CD8-positive, alpha-beta memory T cell (primary cell): ENCODE data around the gene HLA-DPB1. TPM values are rescaled to one million over a fixed set of nuclear protein-coding genes. Genes with fewer than 3 reads are reported as not detected.

Experiments used
- CTCF ChIA-PET: fragments of 350-600 bp; sonication (Branson Sonifier 250); formaldehyde crosslinking; loops from one replicate; lab custom pipeline; 2021; ENCODE audit warnings: antibody characterized with exemption; lab: Charles Lee
- POLR2A ChIA-PET: fragments of 350-600 bp; sonication (Branson Sonifier 250); formaldehyde crosslinking; loops from one replicate; lab custom pipeline; 2021; ENCODE audit warnings: antibody characterized with exemption; lab: Charles Lee
- DNase-seq, 5 donors: peaks; one replicate each; pipeline versions ENCODE4 v3.0.0 to v3.0.0-alpha.2; 2020 to 2022; ENCODE audit warnings: mixed read lengths in 1 of 5
- H3K27ac ChIP-seq: one replicate; pipeline ENCODE4 v1.7.0; 2013; ENCODE audit warnings: low read depth, mild to moderate bottlenecking, low read length, moderate library complexity
- H3K27me3 ChIP-seq: 2 replicates; pipeline ENCODE4 v1.7.0; 2013; ENCODE audit warnings: low read length, mild to moderate bottlenecking; ENCODE audit not compliant: insufficient read depth, poor library complexity, severe bottlenecking
- H3K36me3 ChIP-seq: 2 replicates; pipeline ENCODE4 v1.7.0; 2013; ENCODE audit warnings: mild to moderate bottlenecking, low read length, moderate library complexity; ENCODE audit not compliant: insufficient read depth
- H3K4me1 ChIP-seq: 2 replicates; pipeline ENCODE4 v1.7.0; 2013; ENCODE audit warnings: mild to moderate bottlenecking, low read length, moderate library complexity; ENCODE audit not compliant: insufficient read depth
- H3K4me3 ChIP-seq: 2 replicates; pipeline ENCODE4 v1.7.0; 2013; ENCODE audit warnings: mild to moderate bottlenecking, low read length
- H3K9me3 ChIP-seq: 2 replicates; pipeline ENCODE4 v1.7.0; 2013; ENCODE audit warnings: mild to moderate bottlenecking, low read length
- H3K27ac Mint-ChIP-seq, 8 donors: one replicate each; pipeline ENCODE4 v1.8.0; 2020 to 2021; ENCODE audit warnings: mixed read lengths in 8 of 8, mild to moderate bottlenecking in 6 of 8, inconsistent platforms in 3 of 8, moderate library complexity in 3 of 8
- H3K27me3 Mint-ChIP-seq, 2 donors: one replicate each; pipeline ENCODE4 v1.8.0; 2020 to 2021; ENCODE audit warnings: mixed read lengths in 2 of 2, mild to moderate bottlenecking in 1 of 2, moderate library complexity in 1 of 2
- H3K36me3 Mint-ChIP-seq, 3 donors: one replicate each; pipeline ENCODE4 v1.8.0; 2020 to 2021; ENCODE audit warnings: mixed read lengths in 3 of 3, inconsistent platforms in 1 of 3, mild to moderate bottlenecking in 1 of 3
- H3K4me1 Mint-ChIP-seq, 3 donors: one replicate each; pipeline ENCODE4 v1.8.0; 2020 to 2021; ENCODE audit warnings: mixed read lengths in 3 of 3, inconsistent platforms in 1 of 3, mild to moderate bottlenecking in 1 of 3
- H3K4me3 Mint-ChIP-seq, 7 donors: one replicate each; pipeline ENCODE4 v1.8.0; 2020 to 2021; ENCODE audit warnings: mixed read lengths in 7 of 7, mild to moderate bottlenecking in 6 of 7, moderate library complexity in 4 of 7, inconsistent platforms in 2 of 7
- H3K9me3 Mint-ChIP-seq, 5 donors: one replicate each; pipeline ENCODE4 v1.8.0; 2020 to 2022; ENCODE audit warnings: mixed read lengths in 5 of 5, mild to moderate bottlenecking in 3 of 5, moderate library complexity in 2 of 5, inconsistent platforms in 1 of 5
- polyA plus RNA-seq: library from polyadenylated mRNA; unstranded; fragments of 300-500 nt; fragmentation: Illumina TruSeq; gene quantifications from one replicate; pipeline ENCODE4 v1.2.3, GENCODE V29; 2021
- total RNA-seq, 2 experiments: library from RNA; stranded (reverse); gene quantifications; one replicate each; pipeline ENCODE4 v1.2.3, GENCODE V29; 2021

Gene HLA-DPB1
- 10 to 100 TPM; 20.8 to 25.1 TPM for total RNA-seq
- 178 TPM for polyA plus RNA-seq

DNA sequence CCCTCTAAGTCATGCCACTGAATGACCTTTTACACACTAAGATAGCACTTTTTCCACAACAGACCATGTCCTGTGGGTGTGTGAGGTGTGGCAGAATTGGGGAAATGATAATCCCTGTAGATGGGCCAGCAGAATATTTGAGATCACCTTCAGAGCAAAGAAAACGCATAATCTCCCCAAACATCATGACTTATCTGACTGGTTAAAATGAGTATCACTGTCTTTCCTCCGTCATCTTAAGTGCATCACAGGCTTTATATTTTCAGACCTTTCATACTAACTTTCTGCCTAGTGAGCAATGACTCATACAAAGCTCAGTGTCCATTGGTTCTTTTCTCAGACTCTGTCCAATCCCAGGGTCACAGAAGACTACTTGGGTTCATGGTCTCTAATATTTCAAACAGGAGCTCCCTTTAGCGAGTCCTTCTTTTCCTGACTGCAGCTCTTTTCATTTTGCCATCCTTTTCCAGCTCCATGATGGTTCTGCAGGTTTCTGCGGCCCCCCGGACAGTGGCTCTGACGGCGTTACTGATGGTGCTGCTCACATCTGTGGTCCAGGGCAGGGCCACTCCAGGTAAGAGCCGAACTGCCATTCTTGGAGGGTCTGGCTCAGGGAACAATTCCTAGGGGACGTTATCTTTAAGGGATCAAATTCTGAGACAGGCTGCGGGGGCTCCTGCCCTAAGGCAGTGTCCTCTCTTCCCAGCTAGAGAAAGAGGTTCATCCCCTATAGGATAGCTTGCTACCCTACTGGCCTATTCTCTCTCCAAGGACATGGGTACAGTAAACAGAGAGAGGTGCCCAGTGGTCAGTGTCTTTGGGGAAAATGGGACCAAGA is at the start of gene HLA-DPB1:
Gene HLA-DPB1 (plus strand): TSS at position 423 of the 838 bp plus-strand sequence. CDS start 52 bp downstream, at position 475.
- POLR2A ChIA-PET, result interaction anchor here (0.6 to 1.4 kb wide), 5 partner anchors 101 to 1389 kb away, joined by 3 to 5 read pairs (median 4); no protein-coding TSS in a partner anchor
- Mint-ChIP-seq H3K27me3 (peaks cover 0 to 1% of the 10 kb centered on the region in 2 donors), H3K4me1 (peaks cover 64 to 89% (median 86%) of the 10 kb centered on the region in 3 donors), H3K4me3 (peak within 1 kb of the TSS; percentile 85 to 98 (median 92)), H3K9me3 (no peaks in the 10 kb centered on the region), H3K36me3 (peaks cover 0 to 40% (median 8%) of the 10 kb centered on the region in 3 donors), H3K27ac (peak within 1 kb of the TSS; percentile 80 to 98 (median 91))
- H3K4me3 ChIP-seq, result peak within 1 kb of the TSS; percentile 84
- H3K36me3 ChIP-seq, result no peaks in the 10 kb centered on the region
- peaks cover 42% of the 10 kb centered on the region for H3K4me1 ChIP-seq
- CTCF ChIA-PET, result interaction anchor here (1.0 to 1.5 kb wide), 7 partner anchors 29 to 237 kb away, joined by 3 to 5 read pairs (median 3); partner anchors contain the start of genes TAP1 and TAP2
- no peaks in the 10 kb centered on the region for H3K27me3 ChIP-seq
- no peaks in the 10 kb centered on the region for H3K9me3 ChIP-seq
- H3K27ac ChIP-seq, result peak within 1 kb of the TSS; percentile 87
- DNase-seq, result peak in 4 of 5 donors; percentile 38 to 74 (median 59)

DNA sequence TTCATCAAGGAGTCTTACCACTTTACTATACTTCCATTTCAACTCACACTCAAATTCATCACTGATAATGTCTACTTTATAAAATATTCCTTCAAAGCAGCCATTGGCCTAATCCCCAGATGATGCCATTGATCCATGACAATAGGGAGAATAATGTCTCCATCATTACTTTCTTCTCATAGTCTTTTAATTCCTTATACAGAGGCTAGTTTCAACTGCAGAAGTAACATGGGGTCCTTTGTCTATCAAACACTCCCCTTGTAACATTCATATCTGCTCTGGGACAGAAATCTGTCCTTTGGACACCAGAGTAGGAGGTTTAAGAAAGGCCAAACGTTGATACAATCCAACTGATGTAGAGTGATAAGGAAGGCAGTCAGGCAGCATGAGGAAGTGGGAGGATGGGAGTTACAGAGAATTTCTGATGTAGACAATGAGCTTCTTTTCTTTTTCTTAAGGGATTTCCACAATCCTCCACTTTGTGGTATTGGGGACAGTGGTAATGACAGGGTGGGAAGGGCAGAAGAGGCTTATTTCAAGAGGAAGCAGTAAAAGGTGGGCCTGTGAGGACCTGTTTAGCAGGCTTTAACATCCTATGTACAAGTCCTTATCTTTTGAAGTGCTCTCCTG is 47.5 kb upstream of the HLA-DPB1 start:
- no peak for DNase-seq
- peaks cover 0 to 7% of the 10 kb centered on the region in 2 donors for H3K27me3 Mint-ChIP-seq
- Histone ChIP-seq H3K9me3 (no peaks in the 10 kb centered on the region), H3K36me3 (no peaks in the 10 kb centered on the region), H3K4me1 (no peaks in the 10 kb centered on the region), H3K4me3 (no peak overlapping the region), H3K27me3 (no peaks in the 10 kb centered on the region), H3K27ac (no peak overlapping the region)
- POLR2A ChIA-PET, result no interaction called here
- H3K9me3 Mint-ChIP-seq, result no peaks in the 10 kb centered on the region
- peaks cover 6 to 20% (median 20%) of the 10 kb centered on the region in 3 donors for H3K4me1 Mint-ChIP-seq
- H3K4me3 Mint-ChIP-seq, result no peak overlapping the region
- CTCF ChIA-PET, result interaction anchor here (1.4 kb wide), 1 partner anchor 14 kb away, joined by 5 read pairs; no protein-coding TSS in a partner anchor
- H3K27ac Mint-ChIP-seq, result peak overlapping the region in 2 of 8 donors; percentile 2
- no peaks in the 10 kb centered on the region for H3K36me3 Mint-ChIP-seq

DNA sequence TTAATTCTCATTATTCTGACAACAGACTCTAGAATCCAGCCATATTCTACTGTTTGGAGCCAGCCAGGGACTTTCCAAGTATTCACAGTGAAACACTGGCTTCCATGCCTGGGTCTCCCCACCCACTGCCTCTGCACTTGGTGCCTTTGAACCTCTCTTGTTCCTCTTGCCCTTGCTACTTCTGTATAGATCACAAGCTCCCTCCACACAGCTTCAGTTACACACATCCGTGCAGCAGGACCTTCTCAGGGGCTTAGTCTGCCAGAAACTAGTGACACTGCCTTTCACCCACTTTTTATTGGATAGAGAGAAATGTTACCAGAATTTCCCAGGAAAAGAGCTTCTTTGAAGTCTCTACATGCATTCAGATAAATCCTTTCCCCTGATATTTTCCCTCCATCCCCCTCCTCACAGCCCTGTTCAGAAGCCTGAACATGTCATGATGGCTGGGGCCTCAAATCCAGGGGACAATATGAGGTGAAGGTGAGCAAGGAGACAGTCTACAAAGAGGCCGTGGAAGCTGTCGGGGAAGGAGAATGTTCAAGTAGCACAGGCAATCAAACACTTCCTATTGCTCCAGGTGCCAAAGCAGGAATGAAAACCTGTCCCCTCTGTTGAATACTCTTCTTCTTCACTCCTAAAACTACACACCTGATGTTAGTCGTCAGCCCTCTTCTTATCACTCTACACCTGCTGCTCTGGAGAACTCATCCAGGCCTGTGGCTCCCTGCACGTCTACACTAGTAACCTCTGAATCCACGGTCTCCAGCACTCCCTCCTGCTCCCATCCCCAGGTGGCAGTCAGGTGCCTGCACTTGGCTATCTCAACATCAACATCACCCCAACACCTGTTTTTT is 46.2 kb upstream of the HLA-DPB1 start:
- no peak overlapping the region for H3K27ac ChIP-seq
- Mint-ChIP-seq H3K27ac (peak overlapping the region in 7 of 8 donors; percentile 11 to 83 (median 45)), H3K27me3 (peaks cover 5 to 8% of the 10 kb centered on the region in 2 donors), H3K4me1 (peaks cover 6 to 20% (median 20%) of the 10 kb centered on the region in 3 donors), H3K9me3 (peaks cover 1 to 2% (median 2%) of the 10 kb centered on the region in 5 donors), H3K4me3 (peak overlapping the region in 2 of 7 donors; percentile 4 to 29), H3K36me3 (peaks cover 0 to 2% (median 1%) of the 10 kb centered on the region in 3 donors)
- H3K4me1 ChIP-seq, result no peaks in the 10 kb centered on the region
- no peak overlapping the region for H3K4me3 ChIP-seq
- H3K9me3 ChIP-seq, result no peaks in the 10 kb centered on the region
- CTCF ChIA-PET, result interaction anchor here (1.4 kb wide), 1 partner anchor 15 kb away, joined by 5 read pairs; no protein-coding TSS in a partner anchor
- H3K36me3 ChIP-seq, result no peaks in the 10 kb centered on the region
- peak in 1 of 5 donors; percentile 10 for DNase-seq
- H3K27me3 ChIP-seq, result no peaks in the 10 kb centered on the region
- POLR2A ChIA-PET, result no interaction called here

DNA sequence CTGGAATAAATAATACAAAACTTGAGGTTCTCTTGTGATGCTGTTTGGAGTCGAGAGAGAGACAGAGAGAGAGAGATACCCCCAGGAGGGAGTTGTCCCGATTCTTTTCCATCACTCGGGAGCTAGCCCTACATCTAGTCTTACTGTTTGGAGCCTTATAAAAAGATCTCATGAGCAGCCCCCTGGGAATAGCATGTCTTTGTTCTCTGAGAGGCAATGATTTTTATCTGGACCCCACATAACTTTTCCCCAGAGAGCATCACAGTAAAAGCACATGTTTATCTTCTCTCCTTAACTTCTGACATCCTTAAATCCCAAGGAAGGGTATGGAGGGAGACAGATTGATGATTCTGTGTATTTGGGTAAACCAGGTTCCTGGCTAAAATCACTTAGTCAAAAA is 45.5 kb upstream of the HLA-DPB1 start:
- Mint-ChIP-seq H3K9me3 (peaks cover 8% of the 10 kb centered on the region in 5 donors), H3K27ac (peak overlapping the region in 3 of 8 donors; percentile 0 to 83 (median 39)), H3K4me1 (peaks cover 6 to 20% (median 20%) of the 10 kb centered on the region in 3 donors), H3K4me3 (no peak overlapping the region), H3K27me3 (peaks cover 9 to 11% of the 10 kb centered on the region in 2 donors), H3K36me3 (peaks cover 0 to 8% (median 2%) of the 10 kb centered on the region in 3 donors)
- DNase-seq, result no peak
- H3K4me3 ChIP-seq, result no peak overlapping the region
- ChIA-PET CTCF (no interaction called here), POLR2A (no interaction called here)
- no peak overlapping the region for H3K27ac ChIP-seq
- H3K4me1 ChIP-seq, result no peaks in the 10 kb centered on the region
- H3K36me3 ChIP-seq, result no peaks in the 10 kb centered on the region
- no peaks in the 10 kb centered on the region for H3K27me3 ChIP-seq
- no peaks in the 10 kb centered on the region for H3K9me3 ChIP-seq

DNA sequence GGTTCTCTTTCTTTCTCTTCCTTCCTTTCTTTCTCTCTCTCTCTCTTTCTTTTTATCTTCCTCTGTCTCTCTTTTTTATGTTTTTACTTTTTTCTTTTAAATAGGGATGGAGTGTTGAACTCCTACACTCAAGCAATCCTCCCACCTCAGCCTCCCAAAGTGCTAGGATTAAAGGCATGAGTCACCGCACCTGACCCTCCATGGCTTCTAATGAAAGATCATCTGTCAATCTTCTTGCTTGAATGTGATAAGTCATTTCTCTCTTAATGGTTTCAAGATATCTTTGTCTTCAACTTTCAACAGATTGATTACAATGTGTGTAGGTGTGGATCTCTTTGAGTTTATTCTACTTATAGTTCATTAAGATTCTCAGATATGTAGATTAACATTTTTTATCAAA is 41.2 kb upstream of the HLA-DPB1 start:
- Histone ChIP-seq H3K27ac (no peak overlapping the region), H3K4me1 (no peaks in the 10 kb centered on the region), H3K27me3 (no peaks in the 10 kb centered on the region), H3K4me3 (no peak overlapping the region), H3K36me3 (no peaks in the 10 kb centered on the region), H3K9me3 (no peaks in the 10 kb centered on the region)
- DNase-seq, result no peak
- H3K36me3 Mint-ChIP-seq, result peaks cover 0 to 18% (median 2%) of the 10 kb centered on the region in 3 donors
- no peak overlapping the region for H3K27ac Mint-ChIP-seq
- H3K4me3 Mint-ChIP-seq, result no peak overlapping the region
- H3K4me1 Mint-ChIP-seq, result peaks cover 2 to 5% (median 4%) of the 10 kb centered on the region in 3 donors
- H3K9me3 Mint-ChIP-seq, result peaks cover 13 to 19% (median 15%) of the 10 kb centered on the region in 5 donors
- POLR2A ChIA-PET, result no interaction called here
- CTCF ChIA-PET, result no interaction called here
- H3K27me3 Mint-ChIP-seq, result peaks cover 17 to 19% of the 10 kb centered on the region in 2 donors

DNA sequence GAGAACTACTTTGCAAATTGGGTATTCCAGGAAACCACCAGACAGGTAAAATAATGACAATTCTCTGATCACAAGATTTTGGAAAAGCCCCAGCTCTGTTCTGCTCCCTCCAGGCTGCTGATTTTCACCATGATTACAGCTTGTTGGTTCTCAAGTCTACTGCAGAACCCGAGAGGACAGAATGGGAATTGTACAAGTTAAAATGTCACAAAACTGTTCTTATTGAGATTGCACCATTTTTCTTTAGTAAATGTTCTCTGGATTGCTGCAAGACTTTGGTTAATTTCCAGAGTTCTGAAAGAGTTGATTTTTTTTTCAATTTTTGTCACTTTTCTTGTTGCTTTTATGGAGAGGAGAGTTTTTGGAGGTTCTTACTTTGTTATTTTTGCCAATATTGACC is 39.3 kb upstream of the HLA-DPB1 start:
- Histone ChIP-seq H3K4me1 (no peaks in the 10 kb centered on the region), H3K9me3 (no peaks in the 10 kb centered on the region), H3K4me3 (no peak overlapping the region), H3K27ac (no peak overlapping the region), H3K27me3 (no peaks in the 10 kb centered on the region), H3K36me3 (no peaks in the 10 kb centered on the region)
- ChIA-PET POLR2A (no interaction called here), CTCF (no interaction called here)
- H3K4me1 Mint-ChIP-seq, result no peaks in the 10 kb centered on the region
- DNase-seq, result no peak
- peaks cover 13 to 19% (median 15%) of the 10 kb centered on the region in 5 donors for H3K9me3 Mint-ChIP-seq
- H3K27ac Mint-ChIP-seq, result no peak overlapping the region
- peaks cover 0 to 18% (median 2%) of the 10 kb centered on the region in 3 donors for H3K36me3 Mint-ChIP-seq
- no peak overlapping the region for H3K4me3 Mint-ChIP-seq
- peaks cover 19 to 22% of the 10 kb centered on the region in 2 donors for H3K27me3 Mint-ChIP-seq

DNA sequence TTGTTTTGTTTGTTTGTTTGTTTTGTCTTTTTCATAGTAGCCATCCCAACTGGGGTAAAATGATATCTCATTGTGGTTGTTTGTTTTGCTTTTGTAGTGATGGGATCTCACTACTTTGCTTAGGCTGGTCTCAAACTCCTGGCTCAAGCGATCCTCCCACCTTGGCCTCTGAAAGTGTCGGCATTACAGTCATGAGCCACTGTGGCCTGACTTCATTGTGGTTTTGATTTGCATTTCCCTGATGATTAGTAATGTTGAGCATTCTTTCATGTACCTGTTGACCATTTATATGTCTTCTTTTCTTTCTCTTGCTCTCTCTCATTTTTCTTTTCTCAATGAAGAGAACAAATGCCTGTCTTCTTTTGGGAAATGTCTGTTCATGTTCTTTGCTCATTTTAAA is 35.6 kb upstream of the HLA-DPB1 start:
- DNase-seq, result no peak
- Mint-ChIP-seq H3K27me3 (peaks cover 21 to 27% of the 10 kb centered on the region in 2 donors), H3K9me3 (peaks cover 6 to 11% (median 7%) of the 10 kb centered on the region in 5 donors), H3K4me1 (no peaks in the 10 kb centered on the region), H3K36me3 (peaks cover 0 to 13% (median 0%) of the 10 kb centered on the region in 3 donors), H3K27ac (no peak overlapping the region), H3K4me3 (no peak overlapping the region)
- H3K4me1 ChIP-seq, result no peaks in the 10 kb centered on the region
- POLR2A ChIA-PET, result no interaction called here
- no peaks in the 10 kb centered on the region for H3K9me3 ChIP-seq
- CTCF ChIA-PET, result no interaction called here
- H3K36me3 ChIP-seq, result no peaks in the 10 kb centered on the region
- H3K27ac ChIP-seq, result no peak overlapping the region
- H3K4me3 ChIP-seq, result no peak overlapping the region
- H3K27me3 ChIP-seq, result no peaks in the 10 kb centered on the region
